NCI-H526 treated with DMSO at 0.1 percent for 48 hours (cell line): Measurements from ENCODE around the gene TTC24.

Experiments used
- DNase-seq: peaks from one replicate; lab custom pipeline; 2025; lab: John Stamatoyannopoulos, UW

Gene TTC24

DNA sequence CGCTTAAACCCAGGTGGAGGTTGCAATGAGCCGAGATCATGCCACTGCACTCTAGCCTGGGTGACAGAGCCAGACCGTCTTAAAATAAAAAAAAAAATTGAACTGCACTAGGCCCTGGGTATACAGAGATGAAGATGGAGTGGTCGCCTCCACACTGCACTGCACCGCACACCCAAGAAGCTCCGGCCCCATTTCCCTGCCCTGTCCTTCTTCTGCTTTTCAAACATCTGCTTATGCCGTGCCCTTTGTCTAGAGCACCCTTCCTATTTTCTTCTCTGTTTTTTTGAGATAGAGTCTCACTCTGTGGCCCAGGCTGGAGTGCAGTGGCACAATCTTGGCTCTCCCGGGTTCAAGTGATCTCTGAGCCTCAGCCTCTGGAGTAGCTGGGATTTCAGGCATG lies 24.6 kb upstream of the TTC24 start:
- no peak for DNase-seq

GRCh38 chr1:156555715-156556114 lies 23.8 kb upstream of the TTC24 start:
- DNase-seq: no peak

DNA sequence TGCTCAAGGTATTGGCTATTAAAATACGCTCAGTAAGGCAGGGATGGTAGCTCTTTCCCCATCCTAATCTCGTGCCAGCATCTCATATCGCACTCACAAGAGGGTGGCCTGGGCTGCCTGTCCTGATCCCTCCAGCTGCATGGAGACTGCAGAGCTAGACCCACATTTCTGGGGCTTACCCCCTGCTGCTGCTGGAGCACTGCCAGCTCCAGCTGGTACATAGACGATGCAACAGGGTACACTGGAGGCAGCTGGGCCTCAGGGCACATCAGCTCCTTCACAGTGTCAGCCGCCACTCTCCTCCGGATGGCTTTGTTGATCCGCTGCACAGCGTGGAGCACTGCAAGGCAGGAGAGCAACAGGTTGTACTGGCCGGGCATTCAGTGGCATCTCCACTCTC lies 23.2 kb upstream of the TTC24 start:
- peak; percentile 77 for DNase-seq

DNA sequence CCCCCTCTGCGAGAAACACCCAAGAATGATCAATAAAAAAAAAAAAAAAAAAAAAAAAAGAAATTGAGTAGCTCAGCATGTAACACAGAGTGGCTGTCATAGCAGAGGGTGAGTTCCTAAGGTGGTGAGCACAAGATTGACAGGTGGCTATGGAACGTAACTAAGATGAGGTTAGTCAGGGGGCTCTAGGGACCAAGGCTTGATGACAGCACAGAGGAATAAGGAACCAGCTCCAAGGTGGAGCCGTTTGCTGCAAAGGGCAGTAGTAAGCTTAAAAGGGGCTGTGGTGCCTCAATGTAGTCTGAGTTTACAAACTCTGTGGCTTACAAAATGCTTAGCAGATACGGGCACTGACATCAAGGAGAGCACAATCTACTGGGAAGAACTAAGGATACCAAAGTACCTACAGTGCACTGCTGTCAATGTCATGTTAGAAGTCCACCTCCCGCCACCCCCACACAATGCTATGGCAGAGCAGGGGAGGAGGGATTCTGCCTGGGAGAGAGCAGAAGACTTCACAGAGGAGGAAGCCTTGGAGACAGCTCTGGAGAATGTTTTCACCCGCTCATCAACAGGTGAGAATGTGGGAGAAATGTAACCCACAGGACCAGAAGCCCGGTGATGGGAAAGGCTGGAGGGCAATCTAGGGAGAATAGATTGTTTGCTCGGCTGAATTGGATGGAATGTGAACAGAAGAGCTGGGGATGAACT lies 20.3 kb upstream of the TTC24 start:
- no peak for DNase-seq

- no peak for DNase-seq
These were observed 19.6 kb upstream of the TTC24 start for GRCh38 chr1:156559797-156560385.

GRCh38 chr1:156560585-156561163 lies 18.8 kb upstream of the TTC24 start:
- DNase-seq: no peak

- no peak for DNase-seq
These were observed 14.0 kb upstream of the TTC24 start for GRCh38 chr1:156565519-156565918.

DNA sequence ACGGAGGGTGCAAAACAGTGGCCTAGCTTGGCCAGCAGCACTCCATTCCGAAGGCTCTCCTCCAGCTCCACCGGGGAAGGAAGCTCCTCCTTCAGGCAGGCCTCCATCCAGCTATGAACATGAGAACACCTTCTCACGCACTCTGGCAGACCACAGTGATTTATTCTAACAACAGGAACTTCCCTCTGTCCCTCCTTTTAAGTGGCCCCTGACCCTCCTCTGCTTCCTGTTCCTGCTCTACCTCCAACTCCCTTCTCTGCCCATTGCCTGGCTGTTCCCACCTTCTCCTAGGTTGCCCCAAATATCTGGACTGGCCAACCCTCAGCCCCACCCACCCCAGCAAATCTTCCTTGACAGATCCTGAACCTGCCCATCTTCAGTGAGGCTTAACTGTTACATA lies 13.1 kb upstream of the TTC24 start:
- DNase-seq: no peak

DNA sequence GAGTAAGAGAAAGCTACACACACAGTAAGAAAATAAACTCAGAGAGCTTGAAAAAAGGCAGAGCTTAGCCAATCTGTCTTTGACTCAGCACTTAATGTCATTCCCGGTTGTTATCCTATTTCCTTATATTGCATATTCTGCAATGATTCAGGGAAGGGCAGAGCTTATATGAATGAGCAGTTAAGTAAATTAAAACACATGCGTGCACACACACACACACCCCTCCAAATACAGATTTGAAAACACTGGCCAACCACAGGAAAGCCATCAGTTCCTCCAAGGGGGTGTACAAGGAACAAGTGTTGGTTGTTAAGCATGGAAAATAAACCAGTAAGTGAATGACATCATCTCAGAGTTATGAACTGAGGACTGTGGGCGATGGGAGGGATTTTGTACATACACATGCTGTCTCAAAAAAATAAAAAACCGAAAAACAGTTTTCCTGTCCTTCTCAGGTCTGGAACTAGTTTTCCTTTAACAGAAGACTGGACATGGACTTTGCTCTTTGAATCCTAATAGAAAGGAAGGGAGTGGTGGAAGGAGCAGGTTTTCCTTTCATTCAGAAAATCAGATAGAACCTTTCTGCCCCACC lies 8.2 kb upstream of the TTC24 start:
- DNase-seq: no peak

- DNase-seq: peak; percentile 91
These were observed 7.4 kb upstream of the TTC24 start, which contains the start of gene IQGAP3 for GRCh38 chr1:156571919-156572662. TSS of gene IQGAP3 (minus strand) at chr1:156572565. CDS start at chr1:156572529, 36 bp downstream.

DNA sequence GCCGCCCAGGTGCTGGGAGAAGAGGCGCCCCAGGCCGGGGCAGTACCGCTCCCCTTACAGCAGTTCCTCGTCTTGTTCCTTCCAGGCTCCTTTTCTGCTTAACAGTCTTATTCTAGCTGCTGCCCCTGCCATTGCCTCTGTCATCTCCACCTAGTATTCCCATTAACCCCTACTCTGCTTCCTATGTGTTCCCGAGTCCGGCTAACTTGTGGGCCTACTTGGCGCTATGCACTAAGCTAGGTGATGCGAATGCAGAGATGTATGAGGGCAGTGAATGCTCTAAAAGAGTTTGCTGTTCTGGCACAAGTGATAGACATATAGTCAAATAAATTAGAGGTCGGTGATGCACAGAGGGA lies 6.9 kb upstream of the TTC24 start:
- no peak for DNase-seq

DNA sequence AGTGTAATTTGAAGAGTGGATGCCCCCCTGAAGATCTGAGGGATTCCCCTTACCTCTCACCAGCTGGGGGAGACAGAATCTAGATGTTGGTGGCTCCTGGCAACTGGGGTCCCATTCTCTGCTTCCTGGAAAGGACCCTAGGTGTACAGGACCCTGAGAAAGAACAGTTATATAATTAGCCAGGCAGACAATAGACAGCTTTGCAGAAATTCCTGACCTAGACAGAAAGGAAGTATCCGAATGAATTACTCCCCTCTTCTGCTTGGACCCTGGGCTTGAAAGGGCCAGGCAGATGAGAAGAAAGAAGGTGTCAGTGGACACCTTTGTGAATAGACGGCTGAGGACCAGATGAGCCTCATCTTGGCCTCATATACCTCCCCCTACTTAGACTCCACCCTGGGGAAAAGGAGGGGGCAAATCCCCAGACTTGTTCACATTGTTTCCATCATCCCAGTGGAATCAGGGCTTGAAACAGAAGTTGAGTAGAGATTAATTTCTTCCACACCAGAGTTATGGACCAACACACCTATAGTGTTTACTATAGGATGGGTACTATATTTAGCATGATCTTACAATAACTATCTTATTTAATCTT lies 5.4 kb upstream of the TTC24 start:
- no peak for DNase-seq

DNA sequence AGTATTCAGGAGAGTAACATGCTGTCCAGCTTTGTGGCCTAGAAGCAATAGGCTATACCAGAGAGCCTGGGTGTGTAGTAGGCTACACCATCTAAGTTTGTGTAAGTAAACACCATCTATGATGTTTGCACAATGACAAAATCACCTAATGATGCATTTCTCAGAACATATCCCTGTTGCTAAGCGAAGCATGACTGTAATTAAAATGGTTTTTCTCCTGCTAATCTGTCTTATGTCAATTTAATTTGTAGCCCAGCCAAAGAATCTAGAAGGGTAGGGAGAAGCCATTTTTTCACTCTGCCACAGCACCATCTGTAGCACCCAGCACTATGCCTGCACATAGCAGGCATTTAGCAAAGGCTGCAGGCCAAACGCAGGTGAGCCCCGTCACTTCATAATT lies 2.0 kb upstream of the TTC24 start:
- DNase-seq: no peak

- no peak for DNase-seq
These were observed 1.5 kb upstream of the TTC24 start for GRCh38 chr1:156578055-156578454.

DNA sequence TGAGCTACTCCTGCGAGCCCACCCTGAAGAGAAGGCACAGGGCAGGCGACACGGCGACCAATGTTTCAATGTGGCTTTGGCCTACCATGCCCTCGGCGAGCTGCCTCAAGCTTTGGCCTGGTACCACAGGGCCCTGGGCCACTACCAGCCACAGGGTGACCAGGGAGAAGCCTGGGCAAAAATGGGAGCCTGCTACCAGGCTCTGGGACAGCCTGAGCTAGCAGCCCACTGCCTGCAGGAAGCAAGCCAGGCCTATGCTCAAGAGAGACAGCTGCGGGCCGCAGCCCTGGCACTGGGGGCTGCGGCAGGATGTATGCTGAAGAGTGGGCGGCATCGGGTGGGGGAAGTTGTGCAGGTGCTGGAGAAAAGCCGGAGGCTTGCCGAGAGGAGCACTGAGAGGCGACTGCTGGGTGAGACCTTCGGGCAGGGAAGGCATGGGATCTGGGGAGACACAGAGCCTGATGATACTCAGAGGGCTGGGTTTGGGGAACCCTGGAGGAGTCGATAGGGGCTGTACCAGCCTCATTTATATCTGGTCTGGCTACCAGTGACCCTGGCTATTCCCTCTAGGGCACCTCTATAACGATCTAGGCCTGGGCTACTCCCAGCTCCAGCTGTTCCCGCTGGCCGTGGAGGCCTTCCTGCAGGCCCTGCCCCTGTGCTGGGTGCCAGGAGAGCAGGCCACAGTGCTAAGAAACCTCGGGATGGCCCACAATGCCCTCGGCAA lies 2.3 kb downstream of the TTC24 start:
- DNase-seq: no peak

DNA sequence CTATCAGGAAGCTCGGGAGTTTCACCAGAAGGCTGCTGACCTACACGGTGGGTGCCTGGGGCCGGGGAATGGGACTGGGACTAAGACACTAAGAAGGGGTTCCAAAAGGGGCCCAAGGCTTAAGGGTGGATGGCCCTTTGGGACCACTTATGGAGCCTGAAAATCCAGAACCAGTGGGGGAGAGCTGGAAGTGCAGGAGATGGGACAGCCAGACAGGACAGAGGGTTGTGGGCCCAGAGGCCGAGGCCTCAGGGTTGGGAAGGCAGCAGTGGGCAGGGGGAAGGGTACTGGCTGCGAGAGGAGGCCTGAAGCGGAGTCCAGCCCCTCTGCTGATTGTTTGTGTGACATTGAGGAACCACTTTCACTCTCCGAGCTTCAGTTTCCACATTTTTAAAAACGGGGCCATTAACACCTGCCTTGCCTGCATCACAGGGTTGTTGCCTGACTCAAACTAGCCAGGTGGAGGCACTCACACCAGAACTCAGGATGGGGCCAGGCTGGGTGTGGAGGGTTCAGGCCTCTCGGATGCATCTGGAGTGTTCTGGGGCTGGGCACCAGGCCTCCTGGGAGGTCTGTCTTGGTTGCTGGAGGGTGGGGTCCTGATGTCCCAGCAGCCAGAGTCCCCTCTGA lies 3.0 kb downstream of the TTC24 start:
- no peak for DNase-seq

DNA sequence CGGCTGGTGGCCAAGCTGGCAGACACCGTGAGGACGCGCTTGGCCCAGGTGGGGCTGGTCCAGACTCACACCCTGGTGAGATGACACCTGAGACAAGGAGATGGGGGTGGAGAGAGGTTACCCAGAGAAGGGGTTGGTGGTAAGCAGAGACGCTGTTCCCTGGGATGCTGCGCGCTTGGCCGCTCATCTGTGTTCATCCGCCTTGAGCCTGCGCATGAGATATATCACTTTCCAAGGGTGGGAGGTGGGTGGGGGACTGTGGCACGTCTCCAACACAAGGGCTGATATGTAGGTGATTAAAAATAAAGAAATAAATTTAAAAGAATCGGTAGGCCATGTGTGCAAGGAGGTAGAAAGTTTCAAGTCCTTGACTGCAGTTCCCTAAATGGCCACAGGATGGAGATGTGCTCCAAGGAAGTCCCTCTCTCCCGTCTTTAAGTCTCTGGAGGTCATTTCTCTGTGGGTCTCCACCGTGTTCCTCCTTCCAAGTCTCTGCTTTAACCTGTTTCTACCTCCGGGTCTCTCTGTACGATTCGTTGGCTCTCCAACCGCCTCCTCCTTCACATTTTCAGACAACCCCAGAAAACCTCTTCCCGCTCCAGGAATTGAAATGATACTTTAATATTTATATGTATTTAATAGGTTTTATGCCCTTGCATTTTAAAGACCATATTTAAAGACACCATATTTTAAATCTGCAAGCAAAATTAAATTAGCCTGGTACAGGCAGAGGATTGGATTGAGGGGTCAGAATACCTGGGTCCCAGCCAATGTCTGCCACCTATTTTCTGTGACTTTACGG lies 4.5 kb downstream of the TTC24 start:
- DNase-seq: peak; percentile 88

DNA sequence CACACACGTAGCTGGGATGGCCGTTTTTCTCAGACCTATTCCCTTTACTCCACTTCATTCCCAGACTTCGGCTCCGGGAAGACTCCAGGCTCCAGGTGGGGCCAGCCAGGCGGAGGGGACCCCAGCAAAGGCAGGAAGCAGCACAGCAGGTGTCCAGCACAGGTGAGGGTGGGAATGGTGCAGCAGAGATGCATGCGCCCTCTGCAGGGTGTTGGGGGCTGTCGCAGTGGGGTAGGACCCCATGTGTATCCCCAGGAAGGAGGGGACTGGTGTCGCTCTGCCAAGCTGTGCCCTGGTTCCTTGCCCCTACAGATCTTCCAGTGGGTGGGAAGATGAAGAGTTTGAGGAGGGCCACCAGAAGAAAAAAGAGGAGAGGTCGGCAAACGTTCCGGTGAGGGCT lies 5.3 kb downstream of the TTC24 start:
- DNase-seq: peak; percentile 52

- no peak for DNase-seq
These were observed 6.8 kb downstream of the TTC24 start for GRCh38 chr1:156586323-156586722.

- no peak for DNase-seq
These were observed 7.5 kb downstream of the TTC24 start for GRCh38 chr1:156586892-156587477.
